HL-60 (cell line): Measurements from ENCODE around the gene CLSTN1.

ENCODE experiments used
- DNase-seq, 2 experiments: peaks; one replicate each; pipeline ENCODE4 v3.0.0-alpha.2; 2010 to 2020; ENCODE audit warnings: low read depth in 1 of 2, low spot score in 1 of 2
- H3K27ac ChIP-seq: fragments of 250-450 bp; sonication (Bioruptor Pico); replicated peaks from 2 replicates; pipeline ENCODE4 v1.5.1; 2020; ENCODE audit warnings: mild to moderate bottlenecking, moderate library complexity
- H3K27me3 ChIP-seq: fragments of 250-450 bp; sonication (Bioruptor Pico); 2 replicates; pipeline ENCODE4 v1.5.1; 2021; ENCODE audit warnings: mild to moderate bottlenecking, moderate library complexity; ENCODE audit not compliant: insufficient read depth, poor library complexity, severe bottlenecking
- H3K4me3 ChIP-seq: replicated peaks from 2 replicates; pipeline ENCODE4 v1.5.1; 2011; ENCODE audit warnings: mild to moderate bottlenecking, control low read depth, low read length; ENCODE audit not compliant: insufficient read depth
- CTCF ChIP-seq: IDR thresholded peaks from one replicate; pipeline ENCODE4 v1.5.1; 2011; ENCODE audit warnings: low read length, control low read depth, inconsistent platforms; ENCODE audit not compliant: insufficient read depth
- GABPA ChIP-seq: IDR thresholded peaks from 2 replicates; pipeline ENCODE4 v1.6.1; 2012; ENCODE audit warnings: low read depth
- POLR2AphosphoS5 ChIP-seq: IDR thresholded peaks from 2 replicates; pipeline ENCODE4 v1.6.1; 2012; ENCODE audit warnings: low read depth
- REST ChIP-seq: IDR thresholded peaks from 2 replicates; pipeline ENCODE4 v1.6.1; 2012; ENCODE audit warnings: low read depth; ENCODE audit not compliant: insufficient replicate concordance
- SPI1 ChIP-seq: IDR thresholded peaks from 2 replicates; pipeline ENCODE4 v1.6.1; 2012; ENCODE audit warnings: low read depth, mild to moderate bottlenecking, borderline replicate concordance

CLSTN1 gene

GRCh38 chr1:9744106-9744799 lies 79.5 kb downstream of the CLSTN1 start:
- Histone ChIP-seq H3K4me3 (no peak overlapping the region), H3K27me3 (no peaks in the 10 kb centered on the region), H3K27ac (no peak overlapping the region)
- TF ChIP-seq GABPA (no peak), POLR2AphosphoS5 (no peak), SPI1 (no peak), CTCF (no peak), REST (no peak)
- no peak for DNase-seq

GRCh38 chr1:9737671-9738070 lies 86.1 kb downstream of the CLSTN1 start:
- H3K27ac ChIP-seq: no peak overlapping the region
- no peaks in the 10 kb centered on the region for H3K27me3 ChIP-seq
- DNase-seq: no peak
- TF ChIP-seq GABPA (no peak), SPI1 (no peak), CTCF (no peak), POLR2AphosphoS5 (no peak), REST (no peak)
- H3K4me3 ChIP-seq: no peak overlapping the region

- no peak overlapping the region for H3K27ac ChIP-seq
- H3K4me3 ChIP-seq: no peak overlapping the region
- no peaks in the 10 kb centered on the region for H3K27me3 ChIP-seq
- DNase-seq: no peak
- no peak for TF ChIP-seq GABPA
- TF ChIP-seq CTCF: no peak
- TF ChIP-seq POLR2AphosphoS5: no peak
Measured at GRCh38 chr1:9737057-9737456, 86.7 kb downstream of the CLSTN1 start.

- no peak for DNase-seq
- no peak overlapping the region for H3K4me3 ChIP-seq
- H3K27ac ChIP-seq: no peak overlapping the region
Measured at GRCh38 chr1:9736241-9736640, 87.5 kb downstream of the CLSTN1 start.

More at GRCh38 chr1:9736241-9736640, 87.5 kb downstream of the CLSTN1 start:
- no peak for TF ChIP-seq SPI1
- no peak for TF ChIP-seq CTCF
- no peak for TF ChIP-seq GABPA
- no peak for TF ChIP-seq REST
- TF ChIP-seq POLR2AphosphoS5: no peak
- H3K27me3 ChIP-seq: no peaks in the 10 kb centered on the region
